Stimulated activated CD8-positive, alpha-beta memory T cell treated with anti-CD3 and anti-CD28 coated beads, Interleukin-7, amount 100 ng/mL, for 24 hours (primary cell): ENCODE data around the gene NPIPA3.
"Not testable (repeated sequence)": the region's sequence is repeated elsewhere in the genome, so short reads cannot be mapped to it uniquely, and the experiment has no call there.

Experiments used
- DNase-seq: peaks from one replicate; pipeline ENCODE4 v3.0.0-alpha.2; 2020; ENCODE audit warnings: low read depth

The NPIPA3 gene

GRCh38 chr16:14742273-14743128 is 39.3 kb downstream of the NPIPA3 start, which contains the start of gene NPIPA2:
Gene NPIPA2, plus strand, starts transcription at chr16:14742533. Its CDS starts 5,533 bp downstream, at chr16:14748066.
- DNase-seq: not testable (repeated sequence)

DNA sequence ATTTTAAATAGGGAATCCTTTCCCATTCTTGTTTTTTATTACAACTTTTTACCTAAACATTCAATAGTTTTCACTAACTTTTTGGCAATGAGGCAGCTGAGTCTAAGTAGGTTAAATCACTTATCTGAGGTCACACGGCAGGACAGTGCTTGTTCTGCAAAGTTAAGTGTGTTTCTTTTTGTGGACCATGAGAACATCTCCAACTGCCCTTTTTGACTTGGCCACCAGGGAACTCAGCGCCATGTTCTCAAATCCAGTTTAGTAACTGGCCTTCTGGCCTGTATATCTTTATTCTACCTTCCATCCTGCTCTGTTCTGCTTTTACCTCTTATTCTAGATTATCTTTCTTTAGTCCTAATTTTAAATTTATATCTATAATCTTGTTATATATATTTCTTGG is 70.4 kb downstream of the NPIPA3 start:
- DNase-seq: not testable (repeated sequence)

GRCh38 chr16:14775624-14776023 is 72.4 kb downstream of the NPIPA3 start:
- DNase-seq: not testable (repeated sequence)
